Measurements from ENCODE around the gene DENND4B.

DNA sequence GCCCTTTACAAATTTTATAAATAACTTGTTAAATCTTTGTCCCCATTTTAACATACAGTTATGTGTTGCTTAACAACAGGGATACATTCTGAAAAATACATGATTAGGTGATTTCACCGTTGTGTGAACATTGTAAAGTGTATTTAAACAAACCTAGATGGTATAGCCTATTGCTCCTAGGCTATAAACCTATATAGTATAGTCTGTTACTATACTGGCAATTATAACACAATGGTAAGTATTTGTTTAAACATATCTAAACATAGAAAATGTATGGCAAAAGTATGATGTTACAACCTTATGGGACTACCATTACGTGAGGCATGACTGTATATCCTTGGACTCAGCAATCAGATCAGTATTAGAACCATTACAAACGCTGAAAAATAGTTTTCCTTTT, 60.4 kb downstream of the DENND4B start:
- TF ChIP-seq, protein P1, sequence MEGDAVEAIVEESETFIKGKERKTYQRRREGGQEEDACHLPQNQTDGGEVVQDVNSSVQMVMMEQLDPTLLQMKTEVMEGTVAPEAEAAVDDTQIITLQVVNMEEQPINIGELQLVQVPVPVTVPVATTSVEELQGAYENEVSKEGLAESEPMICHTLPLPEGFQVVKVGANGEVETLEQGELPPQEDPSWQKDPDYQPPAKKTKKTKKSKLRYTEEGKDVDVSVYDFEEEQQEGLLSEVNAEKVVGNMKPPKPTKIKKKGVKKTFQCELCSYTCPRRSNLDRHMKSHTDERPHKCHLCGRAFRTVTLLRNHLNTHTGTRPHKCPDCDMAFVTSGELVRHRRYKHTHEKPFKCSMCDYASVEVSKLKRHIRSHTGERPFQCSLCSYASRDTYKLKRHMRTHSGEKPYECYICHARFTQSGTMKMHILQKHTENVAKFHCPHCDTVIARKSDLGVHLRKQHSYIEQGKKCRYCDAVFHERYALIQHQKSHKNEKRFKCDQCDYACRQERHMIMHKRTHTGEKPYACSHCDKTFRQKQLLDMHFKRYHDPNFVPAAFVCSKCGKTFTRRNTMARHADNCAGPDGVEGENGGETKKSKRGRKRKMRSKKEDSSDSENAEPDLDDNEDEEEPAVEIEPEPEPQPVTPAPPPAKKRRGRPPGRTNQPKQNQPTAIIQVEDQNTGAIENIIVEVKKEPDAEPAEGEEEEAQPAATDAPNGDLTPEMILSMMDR (IDR thresholded peaks at IDR 0.05; ENCODE audit: poor library complexity) = no peak
- no peak for TF ChIP-seq EZH2 (IDR thresholded peaks at IDR 0.05; ENCODE audit: borderline replicate concordance)
